ENCODE data around the gene HEPHL1.

GRCh38 chr11:94111241-94111640 is 90.1 kb downstream of the HEPHL1 start:
- no peak for TF ChIP-seq CTCF (IDR thresholded peaks at IDR 0.05; ENCODE audit: borderline replicate concordance, extremely low read depth, low read length, poor library complexity, severe bottlenecking)
- TF ChIP-seq EZH2 (IDR thresholded peaks at IDR 0.05; ENCODE audit: borderline replicate concordance, low read depth, low read length, severe bottlenecking): no peak
